Lower lobe of right lung (tissue), 2 donors: Measurements from ENCODE around the gene P2RX2. TPM values are rescaled to one million over a fixed set of nuclear protein-coding genes. Genes with fewer than 3 reads are reported as not detected.
A peak's percentile ranks its signal among the peaks of the same experiment; 100 is the strongest.

ENCODE experiments used
- ATAC-seq, 2 donors: fragments of 200-7000 bp; cut with Tn5 transposase; one replicate each; pipeline ENCODE4 v1.9.1; 2020 to 2022; ENCODE audit warnings: mild to moderate bottlenecking in 2 of 2, moderate library complexity in 2 of 2
- DNase-seq: peaks from one replicate; pipeline ENCODE4 v3.0.0-alpha.2; 2020
- H3K27ac ChIP-seq: fragments of 200-600 bp; one replicate; pipeline ENCODE4 v1.8.0; 2022
- H3K27me3 ChIP-seq: fragments of 200-600 bp; one replicate; pipeline ENCODE4 v1.8.0; 2022; ENCODE audit warnings: low read depth
- H3K36me3 ChIP-seq: fragments of 200-600 bp; one replicate; pipeline ENCODE4 v1.8.0; 2022; ENCODE audit warnings: mild to moderate bottlenecking
- H3K4me1 ChIP-seq: fragments of 200-600 bp; one replicate; pipeline ENCODE4 v1.8.0; 2022
- H3K4me3 ChIP-seq: fragments of 200-600 bp; one replicate; pipeline ENCODE4 v1.8.0; 2022; ENCODE audit warnings: mild to moderate bottlenecking
- H3K9me3 ChIP-seq: fragments of 200-600 bp; one replicate; pipeline ENCODE4 v1.8.0; 2022
- intact Hi-C: fragments of 100-400 bp; cut with DNase I; formaldehyde crosslinking; loops from one replicate; pipeline ENCODE4 v1.11.0; 2022
- total RNA-seq: library from RNA; stranded (reverse); fragmentation: NEBNext Ultra II Directional; extraction: Animal tissue kit (Norgen Biotek cat#: 25700); gene quantifications from one replicate; pipeline ENCODE4 v1.2.1, GENCODE V29; 2021
- TF ChIP-seq, protein P1 (sequence below): fragments of 200-600 bp; IDR thresholded peaks from one replicate; pipeline ENCODE4 v1.8.0; 2022; ENCODE audit warnings: antibody characterized with exemption, mild to moderate bottlenecking
- donor health status: DM: no; HTN: yes; CAD: no; lungs with severe emphysema.

Gene P2RX2
- total RNA-seq, 1 donor from 2014 or later, result 0.56 TPM

- H3K4me3 ChIP-seq, result no peak overlapping the region
- ATAC-seq (no peak), DNase-seq (no peak)
- peaks cover 89% of the 10 kb centered on the region for H3K36me3 ChIP-seq
- no peaks in the 10 kb centered on the region for H3K27me3 ChIP-seq
- H3K27ac ChIP-seq, result no peak overlapping the region
- H3K9me3 ChIP-seq, result no peaks in the 10 kb centered on the region
- TF ChIP-seq, protein P1, sequence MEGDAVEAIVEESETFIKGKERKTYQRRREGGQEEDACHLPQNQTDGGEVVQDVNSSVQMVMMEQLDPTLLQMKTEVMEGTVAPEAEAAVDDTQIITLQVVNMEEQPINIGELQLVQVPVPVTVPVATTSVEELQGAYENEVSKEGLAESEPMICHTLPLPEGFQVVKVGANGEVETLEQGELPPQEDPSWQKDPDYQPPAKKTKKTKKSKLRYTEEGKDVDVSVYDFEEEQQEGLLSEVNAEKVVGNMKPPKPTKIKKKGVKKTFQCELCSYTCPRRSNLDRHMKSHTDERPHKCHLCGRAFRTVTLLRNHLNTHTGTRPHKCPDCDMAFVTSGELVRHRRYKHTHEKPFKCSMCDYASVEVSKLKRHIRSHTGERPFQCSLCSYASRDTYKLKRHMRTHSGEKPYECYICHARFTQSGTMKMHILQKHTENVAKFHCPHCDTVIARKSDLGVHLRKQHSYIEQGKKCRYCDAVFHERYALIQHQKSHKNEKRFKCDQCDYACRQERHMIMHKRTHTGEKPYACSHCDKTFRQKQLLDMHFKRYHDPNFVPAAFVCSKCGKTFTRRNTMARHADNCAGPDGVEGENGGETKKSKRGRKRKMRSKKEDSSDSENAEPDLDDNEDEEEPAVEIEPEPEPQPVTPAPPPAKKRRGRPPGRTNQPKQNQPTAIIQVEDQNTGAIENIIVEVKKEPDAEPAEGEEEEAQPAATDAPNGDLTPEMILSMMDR, result no peak
- H3K4me1 ChIP-seq, result no peaks in the 10 kb centered on the region
- intact Hi-C loops, result no loop called here
These were observed 15.3 kb downstream of the P2RX2 start for GRCh38 chr12:132633901-132634300.

DNA sequence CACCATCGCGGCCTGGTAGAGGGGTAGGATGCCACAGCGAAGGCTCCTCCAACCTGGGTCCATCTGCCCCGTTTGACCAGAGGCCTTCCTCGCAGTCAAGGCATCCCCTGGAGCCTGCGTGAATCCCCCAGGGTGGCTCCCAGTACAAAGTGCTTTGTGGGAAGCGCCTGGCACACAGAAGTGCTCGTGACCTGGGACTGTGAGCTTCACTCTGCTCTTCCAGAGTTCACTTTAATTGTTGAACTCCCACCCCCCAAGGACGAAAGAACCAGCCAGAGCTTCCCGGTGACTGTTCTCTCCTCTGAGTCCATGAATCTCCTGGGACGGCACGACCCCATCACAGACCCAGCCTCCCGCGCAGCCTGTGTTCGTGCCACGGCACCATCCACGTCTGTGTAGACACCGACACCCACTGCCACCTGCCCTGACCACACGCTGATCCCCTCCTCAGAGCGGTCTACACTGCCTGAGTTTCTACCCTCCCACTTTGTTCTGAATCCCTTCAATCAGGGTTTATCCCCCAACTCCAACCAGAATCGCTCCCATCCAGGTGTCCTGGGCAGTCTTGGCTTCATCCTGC is 15.9 kb downstream of the P2RX2 start:
- H3K9me3 ChIP-seq, result no peaks in the 10 kb centered on the region
- intact Hi-C loops, result no loop called here
- no peaks in the 10 kb centered on the region for H3K4me1 ChIP-seq
- H3K36me3 ChIP-seq, result peaks cover 87% of the 10 kb centered on the region
- no peak overlapping the region for H3K27ac ChIP-seq
- ATAC-seq (no peak), DNase-seq (no peak)
- no peaks in the 10 kb centered on the region for H3K27me3 ChIP-seq
- TF ChIP-seq, protein P1, result no peak
- no peak overlapping the region for H3K4me3 ChIP-seq

- TF ChIP-seq, protein P1, result no peak
- Histone ChIP-seq H3K4me1 (no peaks in the 10 kb centered on the region), H3K36me3 (peaks cover 87% of the 10 kb centered on the region)
These were observed 16.7 kb downstream of the P2RX2 start for GRCh38 chr12:132635076-132635955.

GRCh38 chr12:132637811-132638210 is 19.2 kb downstream of the P2RX2 start:
- DNase-seq (no peak), ATAC-seq (no peak)
- Histone ChIP-seq H3K36me3 (peaks cover 90% of the 10 kb centered on the region), H3K4me1 (no peaks in the 10 kb centered on the region), H3K4me3 (no peak overlapping the region), H3K27me3 (no peaks in the 10 kb centered on the region), H3K9me3 (no peaks in the 10 kb centered on the region), H3K27ac (no peak overlapping the region)
- TF ChIP-seq, protein P1, result no peak
- intact Hi-C loops, result no loop called here

More at GRCh38 chr12:132635076-132635955, 16.7 kb downstream of the P2RX2 start:
- DNase-seq (no peak), ATAC-seq (no peak)
- H3K27me3 ChIP-seq, result no peaks in the 10 kb centered on the region
- no peak overlapping the region for H3K4me3 ChIP-seq
- no peaks in the 10 kb centered on the region for H3K9me3 ChIP-seq
- no peak overlapping the region for H3K27ac ChIP-seq
- intact Hi-C loops, result no loop called here

- TF ChIP-seq, protein P1, result peak; percentile 55
- intact Hi-C loops, result no loop called here
- ATAC-seq (peak; percentile 41 to 47), DNase-seq (no peak)
- Histone ChIP-seq H3K36me3 (peaks cover 92% of the 10 kb centered on the region), H3K27ac (no peak overlapping the region), H3K9me3 (no peaks in the 10 kb centered on the region), H3K4me3 (no peak overlapping the region), H3K27me3 (no peaks in the 10 kb centered on the region), H3K4me1 (no peaks in the 10 kb centered on the region)
These were observed 20.2 kb downstream of the P2RX2 start for GRCh38 chr12:132638541-132639408.
